HCT116 (cell line): Measurements from ENCODE around the gene SEMA5A. TPM values are rescaled to one million over a fixed set of nuclear protein-coding genes. Genes with fewer than 3 reads are reported as not detected.

ENCODE experiments used
- ATAC-seq: fragments of 200-7000 bp; cut with Tn5 transposase; 2 replicates; pipeline ENCODE4 v1.9.1; 2020; ENCODE audit warnings: mild to moderate bottlenecking, moderate library complexity
- BruUV-seq: library from RNA; stranded (reverse); fragments of 400-500 nt; replicated peaks from 2 replicates; lab custom pipeline; 2021; lab: Mats Ljungman, UMichigan
- CTCF ChIA-PET: fragments of 300-600 bp; sonication (Branson Sonifier 250); formaldehyde crosslinking; loops from one replicate; lab custom pipeline; 2021; ENCODE audit warnings: antibody characterized with exemption; lab: Charles Lee
- POLR2A ChIA-PET: fragments of 300-600, 350-600 bp; sonication (Branson Sonifier 250); formaldehyde crosslinking; loops from one replicate; lab custom pipeline; 2021; ENCODE audit warnings: antibody characterized with exemption; lab: Charles Lee
- RAD21 ChIA-PET, 2 experiments: fragments of 300-600 bp; sonication (Branson Sonifier 250); formaldehyde crosslinking; loops; one replicate each; lab custom pipeline; 2023; ENCODE audit warnings: low total read pairs in 2 of 2; ENCODE audit not compliant: uncharacterized antibody in 2 of 2, unreplicated experiment in 2 of 2, low non-redundant PET in 1 of 2; lab: Charles Lee
- DNase-seq: peaks from one replicate; pipeline ENCODE4 v3.0.0-alpha.2; 2010; ENCODE audit warnings: low read depth, low spot score
- H2AFZ ChIP-seq: fragments of 200-600 bp; shearing (Covaris generic), sonication (generic); 2 replicates; pipeline ENCODE4 v1.6.1; 2017; ENCODE audit warnings: low read depth, mixed run types, mixed read lengths, antibody characterized with exemption, low read length; ENCODE audit not compliant: poor library complexity, severe bottlenecking
- H3K27ac ChIP-seq: 2 replicates; pipeline ENCODE4 v1.5.1; 2012; ENCODE audit warnings: low read depth, low read length
- H3K27me3 ChIP-seq: fragments of 200-600 bp; sonication (generic); 2 replicates; pipeline ENCODE4 v1.6.1; 2016; ENCODE audit warnings: mixed run types, low read length, mixed read lengths; ENCODE audit not compliant: insufficient read depth
- H3K36me3 ChIP-seq, 2 experiments: fragments of 200-500 bp in 1 of 2; fragments of 200-600 bp in 1 of 2; sonication (Bioruptor generic) in 1 of 2; sonication (generic) in 1 of 2; 2 replicates each; pipeline versions ENCODE4 v1.5.1 to v1.6.1; 2014 to 2016; ENCODE audit warnings: low read length in 2 of 2, inconsistent platforms in 1 of 2, mixed read lengths in 1 of 2, mixed run types in 1 of 2; ENCODE audit not compliant: insufficient read depth in 2 of 2, control insufficient read depth in 1 of 2
- H3K4me1 ChIP-seq, 2 experiments: fragments of 200-600 bp in 1 of 2; sonication (generic) in 1 of 2; 2 replicates each; pipeline versions ENCODE4 v1.5.1 to v1.6.1; 2012 to 2017; ENCODE audit warnings: low read length in 2 of 2, inconsistent platforms in 1 of 2, mild to moderate bottlenecking in 1 of 2, mixed read lengths in 1 of 2, mixed run types in 1 of 2, moderate library complexity in 1 of 2; ENCODE audit not compliant: insufficient read depth in 2 of 2, control insufficient read depth in 1 of 2
- H3K4me2 ChIP-seq: fragments of 200-600 bp; sonication (generic); 2 replicates; pipeline ENCODE4 v1.6.1; 2017; ENCODE audit warnings: mixed run types, low read length, mixed read lengths
- H3K4me3 ChIP-seq, 2 experiments: fragments of 200-600 bp in 1 of 2; sonication (generic) in 1 of 2; replicated peaks in 1 of 2; 2 replicates each; pipeline ENCODE4 v1.5.1; 2011 to 2016; ENCODE audit warnings: low read length in 2 of 2, control low read depth in 1 of 2, low read depth in 1 of 2, mild to moderate bottlenecking in 1 of 2, mixed read lengths in 1 of 2, mixed run types in 1 of 2
- H3K79me2 ChIP-seq: fragments of 200-600 bp; sonication (generic); 2 replicates; pipeline ENCODE4 v1.6.1; 2017; ENCODE audit warnings: mild to moderate bottlenecking, mixed run types, low read length, moderate library complexity, mixed read lengths; ENCODE audit not compliant: insufficient read depth
- H3K9ac ChIP-seq: fragments of 200-600 bp; sonication (generic); 2 replicates; pipeline ENCODE4 v1.6.1; 2016; ENCODE audit warnings: low read length, mixed read lengths
- H3K9me2 ChIP-seq: fragments of 200-600 bp; sonication (generic), shearing (Covaris generic); 2 replicates; pipeline ENCODE4 v1.6.1; 2017; ENCODE audit warnings: mixed run types, mild to moderate bottlenecking, moderate library complexity; ENCODE audit not compliant: insufficient read depth
- H3K9me3 ChIP-seq, 2 experiments: fragments of 200-500 bp in 1 of 2; fragments of 200-600 bp in 1 of 2; sonication (Bioruptor generic) in 1 of 2; sonication (generic) in 1 of 2; 2 replicates each; pipeline ENCODE4 v1.6.1; 2014 to 2017; ENCODE audit warnings: low read length in 2 of 2, mixed read lengths in 2 of 2, inconsistent platforms in 1 of 2, low read depth in 1 of 2, mild to moderate bottlenecking in 1 of 2, mixed run types in 1 of 2, moderate library complexity in 1 of 2; ENCODE audit not compliant: control insufficient read depth in 1 of 2, insufficient read depth in 1 of 2
- H4K20me1 ChIP-seq: fragments of 200-600 bp; sonication (generic), shearing (Covaris generic); 2 replicates; pipeline ENCODE4 v1.6.1; 2017; ENCODE audit warnings: mixed run types, mild to moderate bottlenecking, moderate library complexity; ENCODE audit not compliant: insufficient read depth
- CTCF ChIP-seq, 3 experiments: fragments of 200-600 bp in 1 of 3; sonication (generic) in 1 of 3; IDR thresholded peaks in 2 of 3; conservative IDR thresholded peaks in 1 of 3; 2 replicates each; pipeline ENCODE4 v1.5.1; 2012 to 2017; ENCODE audit warnings: low read depth in 2 of 3, low read length in 2 of 3, antibody characterized with exemption in 1 of 3, borderline replicate concordance in 1 of 3, control low read depth in 1 of 3, mild to moderate bottlenecking in 1 of 3, mixed read lengths in 1 of 3, mixed run types in 1 of 3, moderate library complexity in 1 of 3; ENCODE audit not compliant: insufficient read depth in 1 of 3
- EZH2phosphoT487 ChIP-seq: fragments of 200-600 bp; IDR thresholded peaks from 2 replicates; pipeline ENCODE4 v1.6.1; 2018; ENCODE audit warnings: antibody characterized with exemption, borderline replicate concordance
- FOSL1 ChIP-seq: IDR thresholded peaks from 2 replicates; pipeline ENCODE4 v1.6.1; 2012; ENCODE audit warnings: low read depth
- POLR2A ChIP-seq: IDR thresholded peaks from 2 replicates; pipeline ENCODE4 v1.7.0; 2011; ENCODE audit warnings: borderline replicate concordance; ENCODE audit not compliant: insufficient read depth, insufficient read length; ENCODE audit errors: extremely low read depth
- SP1 ChIP-seq: IDR thresholded peaks from 2 replicates; pipeline ENCODE4 v1.6.1; 2012; ENCODE audit warnings: low read depth
- SRF ChIP-seq: IDR thresholded peaks from 2 replicates; pipeline ENCODE4 v1.6.1; 2012; ENCODE audit warnings: low read depth
- YY1 ChIP-seq: IDR thresholded peaks from 2 replicates; pipeline ENCODE4 v1.6.1; 2011; ENCODE audit warnings: low read length, low read depth, moderate library complexity, mild to moderate bottlenecking; ENCODE audit not compliant: insufficient replicate concordance; ENCODE audit errors: extremely low read depth
- ZFX ChIP-seq: fragments of 450-650 bp; IDR thresholded peaks from 2 replicates; pipeline ENCODE4 v1.6.1; 2017
- ZNF274 ChIP-seq: fragments of 200-500 bp; sonication (Bioruptor generic); IDR thresholded peaks from 2 replicates; pipeline ENCODE4 v1.6.1; 2014; ENCODE audit warnings: mild to moderate bottlenecking, low read depth, low read length, inconsistent platforms
- intact Hi-C: fragments of 100-400 bp; cut with micrococcal nuclease; formaldehyde crosslinking; loops from 2 replicates; pipeline ENCODE4 v1.10.0; 2022
- total RNA-seq: library from RNA; stranded (reverse); gene quantifications from one replicate; pipeline ENCODE4 v1.2.1, GENCODE V29; 2021; ENCODE audit not compliant: unreplicated experiment

SEMA5A gene
- total RNA-seq, 1 experiment from 2014 or later, result 0.02 TPM

GRCh38 chr5:9046756-9047481 lies 499.0 kb downstream of the SEMA5A start:
- TF ChIP-seq ZNF274 (no peak), SRF (no peak), CTCF (IDR thresholded peaks at IDR 0.05 in 2 of 3, conservative IDR thresholded peaks at IDR 0.05 in 1 of 3; ENCODE audit: borderline replicate concordance in 1 of 3, insufficient read depth in 1 of 3, low read depth in 2 of 3, low read length in 2 of 3) (no peak), FOSL1 (no peak), POLR2A (no peak), ZFX (no peak), EZH2phosphoT487 (no peak), YY1 (no peak), SP1 (no peak)
- H3K36me3 ChIP-seq, result no peaks in the 10 kb centered on the region
- ChIA-PET RAD21 (no interaction called here), POLR2A (no interaction called here), CTCF (interaction anchor here (0.6 kb wide), 1 partner anchor 1121 kb away, joined by 5 read pairs; no protein-coding TSS in a partner anchor)
- intact Hi-C loops, result no loop called here
- no peak overlapping the region for H3K9ac ChIP-seq
- H2AFZ ChIP-seq, result no peak overlapping the region
- H3K9me3 ChIP-seq, result peaks cover 0 to 40% of the 10 kb centered on the region in 2 experiments; a peak in 2 of 4 replicates
- DNase-seq (no peak), ATAC-seq (no peak)
- H3K79me2 ChIP-seq, result no peaks in the 10 kb centered on the region
- H3K4me2 ChIP-seq, result no peak overlapping the region
- H3K27me3 ChIP-seq, result no peaks in the 10 kb centered on the region
- H3K9me2 ChIP-seq, result no peaks in the 10 kb centered on the region
- no peak overlapping the region for H3K27ac ChIP-seq
- no peaks in the 10 kb centered on the region for H3K4me1 ChIP-seq
- H3K4me3 ChIP-seq, result no peak overlapping the region
- no TSS peak for BruUV-seq
- no peaks in the 10 kb centered on the region for H4K20me1 ChIP-seq
